PFSK-1 (cell line): ENCODE data around the gene PI4KB.

Experiments
- FOXP2 ChIP-seq: optimal IDR thresholded peaks from 2 replicates; pipeline ENCODE3; 2011; ENCODE audit warnings: borderline replicate concordance, control low read depth, inconsistent platforms; ENCODE audit not compliant: insufficient read depth; ENCODE audit errors: extremely low read length, extremely low read depth
- POLR2AphosphoS5 ChIP-seq: IDR thresholded peaks from 2 replicates; pipeline ENCODE4 v1.6.1; 2012; ENCODE audit warnings: low read depth, mild to moderate bottlenecking, control low read depth, low read length, moderate library complexity
- TAF1 ChIP-seq: IDR thresholded peaks from 2 replicates; pipeline ENCODE4 v1.6.1; 2012; ENCODE audit warnings: low read length, control low read depth, borderline replicate concordance; ENCODE audit not compliant: insufficient read depth

DNA sequence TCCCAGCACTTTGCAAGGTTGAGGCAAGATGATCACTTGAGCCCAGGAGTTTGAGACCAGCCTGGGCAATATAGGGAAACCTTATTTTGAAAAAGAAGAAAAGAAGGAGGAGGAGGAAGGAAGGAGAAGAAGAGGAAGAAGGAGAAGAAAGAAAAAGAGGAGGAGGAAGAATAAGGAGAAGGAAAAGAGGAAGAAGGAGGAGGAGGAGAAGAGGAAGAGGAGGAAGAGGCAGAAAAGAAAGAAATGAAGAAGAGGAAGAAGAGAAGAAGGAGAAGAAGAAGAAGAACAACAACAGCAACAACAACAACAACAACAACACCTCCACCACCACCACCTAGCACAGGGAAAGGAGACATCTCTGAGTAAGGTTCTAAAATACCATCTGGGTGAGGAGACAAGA, 34.7 kb upstream of the PI4KB start:
- TF ChIP-seq POLR2AphosphoS5 (no peak), FOXP2 (no peak), TAF1 (no peak)
